ENCODE results near the gene CTXND1. TPM values are rescaled to one million over a fixed set of nuclear protein-coding genes. Genes with fewer than 3 reads are reported as not detected.

The CTXND1 gene
- total and polyA plus RNA-seq, 2 donors (not counting 1 experiment from before 2014, with no cell fraction given), result under 0.01 to 0.01 TPM

DNA sequence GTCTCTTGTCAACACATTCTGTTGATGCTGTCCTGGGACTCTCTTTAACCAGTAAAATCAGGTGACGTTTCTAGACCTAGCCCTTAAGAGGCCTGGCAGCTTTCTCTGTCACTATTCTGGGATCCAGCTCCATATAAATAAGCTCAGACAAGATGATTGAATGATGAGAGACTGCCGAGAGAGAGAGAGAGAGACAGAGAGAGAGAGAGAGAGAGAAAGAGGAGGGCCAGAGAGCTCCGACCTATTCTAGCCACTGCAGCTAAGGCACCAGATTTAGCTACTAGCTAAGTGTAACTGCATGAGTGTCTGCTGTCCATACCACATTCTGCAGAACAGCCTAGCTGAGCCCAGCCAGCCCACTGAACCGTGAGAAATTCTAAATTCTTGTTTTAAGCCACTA, 36.1 kb upstream of the CTXND1 start:
- H3K27me3 ChIP-seq (ENCODE audit: control insufficient read depth, insufficient read depth, low read length), result no peaks in the 10 kb centered on the region
- DNase-seq (ENCODE audit: low read depth in 2 of 2), result no peak

DNA sequence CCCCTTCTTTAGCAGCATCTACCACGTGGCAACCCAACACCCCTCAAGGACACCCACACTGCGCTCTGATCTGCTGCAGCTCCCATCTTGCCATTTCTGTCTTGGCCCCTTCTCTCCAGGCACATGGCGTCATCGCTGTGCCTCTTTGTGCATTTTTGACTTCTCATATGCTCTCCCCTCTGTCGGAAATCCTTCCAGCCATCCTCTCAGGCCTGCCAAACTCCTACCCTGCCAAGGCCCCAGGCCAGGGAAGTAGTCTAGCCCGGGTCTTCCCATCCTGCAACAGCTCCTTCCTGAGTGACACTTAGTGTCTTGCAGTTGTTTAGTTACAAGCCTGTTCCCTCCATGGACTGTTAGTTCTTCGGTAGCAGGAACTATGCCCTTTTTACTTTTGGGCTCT, 34.0 kb upstream of the CTXND1 start:
- no peak overlapping the region for H3K4me2 ChIP-seq (ENCODE audit: extremely low read depth, insufficient read depth, low read length)
- H3K27me3 ChIP-seq (ENCODE audit: control insufficient read depth, insufficient read depth, low read length), result no peaks in the 10 kb centered on the region
- TF ChIP-seq EZH2 (IDR thresholded peaks at IDR 0.05; ENCODE audit: low read length, missing control alignments), result no peak
- TF ChIP-seq, protein P1, sequence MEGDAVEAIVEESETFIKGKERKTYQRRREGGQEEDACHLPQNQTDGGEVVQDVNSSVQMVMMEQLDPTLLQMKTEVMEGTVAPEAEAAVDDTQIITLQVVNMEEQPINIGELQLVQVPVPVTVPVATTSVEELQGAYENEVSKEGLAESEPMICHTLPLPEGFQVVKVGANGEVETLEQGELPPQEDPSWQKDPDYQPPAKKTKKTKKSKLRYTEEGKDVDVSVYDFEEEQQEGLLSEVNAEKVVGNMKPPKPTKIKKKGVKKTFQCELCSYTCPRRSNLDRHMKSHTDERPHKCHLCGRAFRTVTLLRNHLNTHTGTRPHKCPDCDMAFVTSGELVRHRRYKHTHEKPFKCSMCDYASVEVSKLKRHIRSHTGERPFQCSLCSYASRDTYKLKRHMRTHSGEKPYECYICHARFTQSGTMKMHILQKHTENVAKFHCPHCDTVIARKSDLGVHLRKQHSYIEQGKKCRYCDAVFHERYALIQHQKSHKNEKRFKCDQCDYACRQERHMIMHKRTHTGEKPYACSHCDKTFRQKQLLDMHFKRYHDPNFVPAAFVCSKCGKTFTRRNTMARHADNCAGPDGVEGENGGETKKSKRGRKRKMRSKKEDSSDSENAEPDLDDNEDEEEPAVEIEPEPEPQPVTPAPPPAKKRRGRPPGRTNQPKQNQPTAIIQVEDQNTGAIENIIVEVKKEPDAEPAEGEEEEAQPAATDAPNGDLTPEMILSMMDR (conservative IDR thresholded peaks at IDR 0.05 in 1 of 2, IDR thresholded peaks at IDR 0.05 in 1 of 2; ENCODE audit: low read depth in 1 of 2, low read length in 2 of 2), result no peak
- DNase-seq (ENCODE audit: low read depth in 2 of 2), result no peak
- no peak overlapping the region for H2AFZ ChIP-seq (ENCODE audit: low read length)
- no peaks in the 10 kb centered on the region for H4K20me1 ChIP-seq (ENCODE audit: control insufficient read depth, extremely low read depth, insufficient read depth, low read length)
- H3K27ac ChIP-seq (ENCODE audit: insufficient read depth, low read length), result no peak overlapping the region
- H3K36me3 ChIP-seq (ENCODE audit: control insufficient read depth, insufficient read depth, low read length), result no peaks in the 10 kb centered on the region
- no peaks in the 10 kb centered on the region for H3K4me1 ChIP-seq (ENCODE audit: control insufficient read depth, extremely low read depth, insufficient read depth, low read length)
- H3K79me2 ChIP-seq (ENCODE audit: control insufficient read depth, insufficient read depth, low read length), result no peaks in the 10 kb centered on the region
- H3K9ac ChIP-seq (ENCODE audit: insufficient read depth, low read length), result no peak overlapping the region
- H3K4me3 ChIP-seq (replicated peaks in 1 of 4; ENCODE audit: control extremely low read depth in 1 of 4, insufficient read depth in 1 of 4, low read depth in 3 of 4, low read length in 4 of 4), result no peak overlapping the region
- H3K9me3 ChIP-seq (ENCODE audit: control insufficient read depth, insufficient read depth, low read depth, low read length), result no peaks in the 10 kb centered on the region

More for the DNA sequence above, 36.1 kb upstream of the CTXND1 start:
- Histone ChIP-seq H2AFZ (ENCODE audit: low read length) (no peak overlapping the region), H4K20me1 (ENCODE audit: control insufficient read depth, extremely low read depth, insufficient read depth, low read length) (no peaks in the 10 kb centered on the region), H3K36me3 (ENCODE audit: control insufficient read depth, insufficient read depth, low read length) (no peaks in the 10 kb centered on the region), H3K79me2 (ENCODE audit: control insufficient read depth, insufficient read depth, low read length) (no peaks in the 10 kb centered on the region), H3K4me3 (replicated peaks in 1 of 4; ENCODE audit: control extremely low read depth in 1 of 4, insufficient read depth in 1 of 4, low read depth in 3 of 4, low read length in 4 of 4) (no peak overlapping the region), H3K4me2 (ENCODE audit: extremely low read depth, insufficient read depth, low read length) (no peak overlapping the region), H3K9me3 (ENCODE audit: control insufficient read depth, insufficient read depth, low read depth, low read length) (no peaks in the 10 kb centered on the region), H3K9ac (ENCODE audit: insufficient read depth, low read length) (no peak overlapping the region), H3K4me1 (ENCODE audit: control insufficient read depth, extremely low read depth, insufficient read depth, low read length) (no peaks in the 10 kb centered on the region), H3K27ac (ENCODE audit: insufficient read depth, low read length) (no peak overlapping the region)
- no peak for TF ChIP-seq EZH2 (IDR thresholded peaks at IDR 0.05; ENCODE audit: low read length, missing control alignments)
- TF ChIP-seq, protein P1 (conservative IDR thresholded peaks at IDR 0.05 in 1 of 2, IDR thresholded peaks at IDR 0.05 in 1 of 2; ENCODE audit: low read depth in 1 of 2, low read length in 2 of 2), result no peak

DNA sequence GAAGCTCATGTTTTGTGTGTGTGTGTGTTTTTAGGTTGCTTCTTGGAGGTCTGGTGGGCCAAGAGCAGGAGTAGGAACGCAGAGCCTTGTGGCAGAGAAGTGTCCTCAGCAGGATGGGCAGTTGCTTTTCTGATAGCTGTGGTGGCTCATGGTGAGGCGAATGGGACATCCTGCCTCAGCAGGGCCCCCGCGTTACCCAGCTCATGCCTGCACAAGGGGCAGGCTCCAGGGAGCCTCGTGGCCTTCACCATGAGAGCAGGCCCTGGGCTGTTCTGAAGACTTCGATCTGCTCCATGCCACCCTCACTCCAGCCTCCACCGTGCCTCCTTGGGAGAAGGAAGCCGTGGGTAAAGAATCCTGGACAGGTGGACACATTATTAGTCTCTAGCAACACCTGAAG, 33.4 kb upstream of the CTXND1 start:
- Histone ChIP-seq H3K9me3 (ENCODE audit: control insufficient read depth, insufficient read depth, low read depth, low read length) (no peaks in the 10 kb centered on the region), H3K27ac (ENCODE audit: insufficient read depth, low read length) (no peak overlapping the region), H3K27me3 (ENCODE audit: control insufficient read depth, insufficient read depth, low read length) (no peaks in the 10 kb centered on the region), H3K4me2 (ENCODE audit: extremely low read depth, insufficient read depth, low read length) (no peak overlapping the region), H3K36me3 (ENCODE audit: control insufficient read depth, insufficient read depth, low read length) (no peaks in the 10 kb centered on the region), H3K4me3 (replicated peaks in 1 of 4; ENCODE audit: control extremely low read depth in 1 of 4, insufficient read depth in 1 of 4, low read depth in 3 of 4, low read length in 4 of 4) (no peak overlapping the region), H3K79me2 (ENCODE audit: control insufficient read depth, insufficient read depth, low read length) (no peaks in the 10 kb centered on the region), H3K9ac (ENCODE audit: insufficient read depth, low read length) (no peak overlapping the region), H2AFZ (ENCODE audit: low read length) (no peak overlapping the region), H4K20me1 (ENCODE audit: control insufficient read depth, extremely low read depth, insufficient read depth, low read length) (no peaks in the 10 kb centered on the region), H3K4me1 (ENCODE audit: control insufficient read depth, extremely low read depth, insufficient read depth, low read length) (no peaks in the 10 kb centered on the region)
- no peak for DNase-seq (ENCODE audit: low read depth in 2 of 2)
- no peak for TF ChIP-seq EZH2 (IDR thresholded peaks at IDR 0.05; ENCODE audit: low read length, missing control alignments)
- TF ChIP-seq, protein P1 (conservative IDR thresholded peaks at IDR 0.05 in 1 of 2, IDR thresholded peaks at IDR 0.05 in 1 of 2; ENCODE audit: low read depth in 1 of 2, low read length in 2 of 2), result no peak

Measured in fibroblast of lung (primary cell).